ENCODE data around the gene PRF1. TPM values are rescaled to one million over a fixed set of nuclear protein-coding genes. Genes with fewer than 3 reads are reported as not detected.

The PRF1 gene
- total RNA-seq, 4 donors from 2014 or later = 0.26 to 7.3 (median 6.5) TPM

DNA sequence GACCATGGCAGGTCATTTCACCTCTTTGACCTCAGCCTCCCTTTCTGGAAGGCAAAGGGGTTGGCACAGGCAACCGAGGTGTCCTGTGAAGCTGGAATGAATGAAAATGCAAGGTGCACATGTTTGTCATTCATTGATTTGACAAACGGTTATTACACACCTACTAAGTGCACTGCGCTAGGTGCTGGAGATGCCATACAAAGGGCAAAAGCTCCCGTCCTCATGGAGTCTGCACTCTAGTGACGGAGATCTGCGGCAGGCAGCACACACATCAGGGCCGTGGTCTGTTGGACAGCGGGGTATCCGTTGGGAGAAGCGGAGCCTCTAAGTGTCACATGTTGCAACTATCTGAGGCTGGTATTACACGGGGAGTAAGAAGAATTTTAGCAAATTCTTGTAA is 44.2 kb downstream of the PRF1 start:
- Histone ChIP-seq H3K4me3 (no peak overlapping the region), H3K27me3 (no peaks in the 10 kb centered on the region), H3K9me3 (no peaks in the 10 kb centered on the region), H3K27ac (no peak overlapping the region), H3K36me3 (no peaks in the 10 kb centered on the region), H3K4me1 (peaks cover 11 to 30% (median 18%) of the 10 kb centered on the region in 3 donors)
- intact Hi-C loops (cut with DNase I) = no loop called here
- 90 to 94% methylated on average over 2 to 11 of the region's 11 CpGs for WGBS, 2 donors
- TF ChIP-seq CTCF (IDR thresholded peaks at IDR 0.05) = no peak
- TF ChIP-seq POLR2A (IDR thresholded peaks at IDR 0.05) = no peak
- DNase-seq = no peak

DNA sequence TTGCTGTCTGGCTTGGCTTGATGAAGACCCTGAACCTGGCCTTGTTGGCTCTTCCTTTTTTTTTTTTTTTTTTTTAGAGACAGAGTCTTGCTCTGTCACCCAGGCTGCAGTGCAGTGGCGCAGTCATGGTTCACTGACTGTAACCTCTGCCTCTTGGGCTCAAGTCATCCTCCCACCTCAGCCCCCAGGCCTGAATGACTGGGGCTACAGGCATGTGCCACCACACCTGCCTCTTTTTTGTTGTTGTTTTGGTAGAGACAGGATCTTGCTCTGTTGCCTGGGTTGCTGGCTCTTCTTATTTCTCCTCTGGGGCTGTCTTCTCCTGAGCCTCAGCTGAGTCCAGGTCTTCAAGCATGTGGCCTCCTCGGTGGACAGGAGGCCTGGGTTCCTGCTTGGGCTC is 44.7 kb downstream of the PRF1 start:
- H3K27me3 ChIP-seq = no peaks in the 10 kb centered on the region
- TF ChIP-seq CTCF (IDR thresholded peaks at IDR 0.05) (no peak), POLR2A (IDR thresholded peaks at IDR 0.05) (no peak)
- H3K27ac ChIP-seq = no peak overlapping the region
- no peak for DNase-seq
- H3K36me3 ChIP-seq = peaks cover 0 to 3% (median 0%) of the 10 kb centered on the region in 3 donors
- 92 to 100% methylated on average over 2 of the region's 2 CpGs for WGBS, 2 donors
- H3K4me3 ChIP-seq = no peak overlapping the region
- intact Hi-C loops (cut with DNase I) = no loop called here
- no peaks in the 10 kb centered on the region for H3K9me3 ChIP-seq
- peaks cover 11 to 30% (median 18%) of the 10 kb centered on the region in 3 donors for H3K4me1 ChIP-seq

DNA sequence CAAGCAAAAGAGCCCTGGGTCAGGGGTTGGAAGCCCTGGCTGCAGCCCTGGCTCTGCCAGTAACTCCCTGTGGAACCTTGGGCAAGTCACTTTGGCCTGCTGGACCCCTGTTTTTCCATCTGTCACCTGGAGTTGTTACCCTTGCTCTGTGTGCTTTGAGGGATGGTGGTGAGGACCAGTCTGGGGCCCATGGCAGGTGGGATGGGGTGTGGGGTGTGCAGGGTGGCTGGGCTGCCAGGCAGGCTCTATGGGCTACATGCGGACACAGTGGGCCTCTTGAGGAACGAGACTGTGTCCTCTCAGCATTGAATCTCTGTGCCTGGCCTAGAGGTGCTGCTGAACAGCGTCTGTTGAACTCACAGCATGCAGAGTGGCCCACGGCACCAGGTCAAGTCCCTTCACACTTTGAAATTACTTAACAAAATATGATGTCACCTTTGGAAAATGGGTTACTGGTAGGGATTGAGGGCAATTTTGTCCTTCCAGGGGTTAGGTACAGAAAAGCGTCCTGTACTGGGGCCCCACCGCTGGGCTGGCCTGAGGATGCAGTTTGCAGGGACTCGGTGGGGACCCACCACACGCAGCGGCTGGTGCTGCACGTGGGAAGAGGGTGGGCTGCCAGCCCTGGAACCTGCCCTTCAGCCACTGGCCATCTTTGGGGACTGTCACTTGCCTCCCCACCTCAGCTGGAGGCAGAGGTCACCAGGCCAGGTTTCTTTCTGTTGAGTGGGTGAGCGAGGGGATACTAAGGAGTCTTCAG is 45.3 kb downstream of the PRF1 start:
- intact Hi-C loops (cut with DNase I) = no loop called here
- Histone ChIP-seq H3K27me3 (no peaks in the 10 kb centered on the region), H3K27ac (no peak overlapping the region), H3K9me3 (no peaks in the 10 kb centered on the region), H3K4me3 (no peak overlapping the region), H3K4me1 (peaks cover 11 to 30% (median 18%) of the 10 kb centered on the region in 3 donors), H3K36me3 (peaks cover 0 to 7% (median 0%) of the 10 kb centered on the region in 3 donors)
- TF ChIP-seq POLR2A (IDR thresholded peaks at IDR 0.05) = no peak
- no peak for DNase-seq
- 87 to 100% methylated on average over 3 to 6 of the region's 11 CpGs for WGBS, 2 donors

DNA sequence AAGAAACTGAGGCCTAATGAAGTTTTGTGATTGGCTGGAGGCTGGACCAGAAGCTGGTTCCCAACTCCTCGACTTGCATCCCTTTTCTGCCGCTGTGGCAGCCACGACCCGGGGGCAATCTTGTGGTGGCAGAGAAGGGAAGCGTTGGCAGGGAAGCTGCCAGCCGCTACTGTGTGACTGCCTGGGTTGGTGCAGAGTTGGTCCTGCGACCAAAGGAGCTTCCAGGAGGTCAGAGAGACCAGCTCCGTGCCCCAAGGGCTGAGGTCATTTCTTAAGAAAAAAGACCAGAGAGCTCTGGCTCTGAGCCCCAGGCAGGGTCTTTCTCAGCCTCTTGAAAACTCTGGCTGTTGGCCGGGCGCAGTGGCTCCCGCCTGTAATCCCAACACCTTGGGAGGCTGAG is 47.2 kb downstream of the PRF1 start:
- Histone ChIP-seq H3K27ac (no peak overlapping the region), H3K9me3 (no peaks in the 10 kb centered on the region), H3K36me3 (peaks cover 0 to 17% (median 0%) of the 10 kb centered on the region in 3 donors), H3K4me3 (no peak overlapping the region), H3K4me1 (peaks cover 4 to 23% (median 15%) of the 10 kb centered on the region in 3 donors), H3K27me3 (no peaks in the 10 kb centered on the region)
- TF ChIP-seq CTCF (IDR thresholded peaks at IDR 0.05) (no peak), POLR2A (IDR thresholded peaks at IDR 0.05) (no peak)
- WGBS, 2 donors = 66 to 100% methylated on average over 1 to 5 of the region's 11 CpGs
- no peak for DNase-seq
- intact Hi-C loops (cut with DNase I) = no loop called here

- TF ChIP-seq CTCF (IDR thresholded peaks at IDR 0.05) = no peak
- no peak for TF ChIP-seq POLR2A (IDR thresholded peaks at IDR 0.05)
- 84 to 88% methylated on average over 6 of the region's 6 CpGs for WGBS, 2 donors
- no peaks in the 10 kb centered on the region for H3K27me3 ChIP-seq
- intact Hi-C loops (cut with DNase I) = no loop called here
- peaks cover 0 to 17% (median 0%) of the 10 kb centered on the region in 3 donors for H3K36me3 ChIP-seq
- DNase-seq = no peak
- no peak overlapping the region for H3K4me3 ChIP-seq
- no peaks in the 10 kb centered on the region for H3K9me3 ChIP-seq
- peaks cover 0 to 7% (median 5%) of the 10 kb centered on the region in 3 donors for H3K4me1 ChIP-seq
- peak overlapping the region in 1 of 4 donors; percentile 17 for H3K27ac ChIP-seq
Measured at GRCh38 chr10:70552586-70552985, 50.0 kb downstream of the PRF1 start.

Data from esophagus squamous epithelium (tissue), 5 donors.